HL-60/S4 (cell line): ENCODE measurements around the gene STIM1.

ENCODE experiments used
- in situ Hi-C: fragments of 300-500 bp; cut with MboI; formaldehyde crosslinking; loops from 2 replicates; pipeline ENCODE4 v1.14.3; 2022; ENCODE audit warnings: low sequenced_read_pairs

Gene STIM1

DNA sequence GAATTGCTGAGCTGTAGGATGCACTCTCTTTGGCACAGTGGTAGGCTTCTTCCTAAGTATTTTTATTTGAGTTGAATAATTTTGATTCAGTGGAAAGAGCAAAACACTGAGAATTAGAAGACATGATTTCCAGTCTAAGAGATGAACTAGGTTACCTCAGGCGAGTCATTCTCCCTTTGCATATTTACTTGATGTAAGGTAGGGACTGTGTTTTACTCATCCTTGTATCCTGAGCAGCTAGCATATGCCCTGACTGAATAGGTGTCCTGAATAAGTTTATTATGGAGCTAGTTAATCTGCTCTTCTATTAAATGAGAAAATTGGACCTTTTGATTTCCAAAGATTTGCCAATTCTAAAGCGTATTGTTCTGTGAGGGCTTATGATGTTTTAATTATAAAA, 50.7 kb downstream of the STIM1 start:
- in situ Hi-C loops = no loop called here

DNA sequence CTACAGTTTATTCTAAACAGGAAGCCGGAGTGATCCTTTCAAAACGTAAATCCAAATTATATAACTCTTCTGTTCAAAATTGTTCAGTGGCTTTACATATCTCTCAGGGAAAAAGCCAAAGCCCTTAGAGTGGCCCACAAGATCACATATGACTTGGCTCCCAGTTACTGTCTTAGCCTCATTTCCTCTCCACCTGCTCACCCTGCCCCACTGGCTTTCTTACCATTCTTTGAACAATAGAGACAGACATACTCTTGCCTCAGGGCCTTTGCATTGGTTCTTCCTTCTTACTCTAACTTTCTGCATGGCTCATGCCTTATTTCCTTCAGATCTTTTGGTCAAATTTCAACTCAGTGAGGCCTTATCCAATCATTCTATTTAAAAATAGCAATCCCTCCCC, 52.1 kb downstream of the STIM1 start:
- in situ Hi-C loops = no loop called here

DNA sequence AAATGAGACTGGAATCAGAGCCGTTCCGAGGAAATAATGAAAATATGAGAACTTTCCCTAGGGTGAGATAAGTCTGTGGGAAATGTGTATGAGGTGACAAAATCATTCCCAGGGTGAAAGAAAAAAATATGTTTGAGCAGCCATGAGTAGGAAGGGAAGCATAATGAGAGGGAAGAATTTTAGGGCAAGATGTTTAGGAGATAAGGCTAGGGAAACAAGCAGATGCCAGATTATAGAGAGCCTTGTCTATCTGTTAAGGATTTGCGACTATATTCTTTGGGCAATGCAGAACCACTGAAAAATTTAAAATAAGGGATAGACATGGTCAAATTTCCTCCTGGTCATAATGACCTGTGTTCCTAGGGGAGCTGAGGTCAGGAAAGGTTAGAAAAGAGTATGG, 54.4 kb downstream of the STIM1 start:
- in situ Hi-C loops = no loop called here

DNA sequence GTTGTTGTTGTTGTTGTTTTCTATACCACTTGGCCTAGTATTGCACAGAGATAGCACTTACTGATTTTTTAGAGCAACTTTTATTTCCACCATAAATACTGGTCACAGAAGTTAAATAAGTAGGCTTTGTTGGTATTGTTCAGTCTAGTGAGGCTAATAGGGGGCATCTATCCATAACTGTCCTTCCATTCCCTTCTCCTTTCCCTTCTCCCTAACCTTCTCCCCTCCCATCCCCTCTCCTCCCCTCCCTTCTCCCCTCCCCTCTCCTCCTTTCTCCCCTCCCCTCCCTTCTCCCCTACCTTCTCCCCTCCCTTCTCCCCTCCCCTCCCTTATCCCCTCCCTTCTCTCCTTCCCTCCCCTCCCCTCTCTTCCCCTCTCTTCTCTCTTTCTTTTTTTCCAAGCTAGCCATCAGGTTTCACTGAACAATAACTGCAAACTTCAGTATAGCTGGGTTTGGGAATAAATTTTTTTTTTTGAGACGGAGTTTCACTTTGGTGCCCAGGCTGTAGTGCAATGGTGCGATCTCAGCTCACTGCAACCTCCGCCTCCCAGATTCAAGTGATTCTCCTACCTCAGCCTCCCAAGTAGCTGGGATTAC, 56.5 kb downstream of the STIM1 start:
- in situ Hi-C loops = no loop called here

DNA sequence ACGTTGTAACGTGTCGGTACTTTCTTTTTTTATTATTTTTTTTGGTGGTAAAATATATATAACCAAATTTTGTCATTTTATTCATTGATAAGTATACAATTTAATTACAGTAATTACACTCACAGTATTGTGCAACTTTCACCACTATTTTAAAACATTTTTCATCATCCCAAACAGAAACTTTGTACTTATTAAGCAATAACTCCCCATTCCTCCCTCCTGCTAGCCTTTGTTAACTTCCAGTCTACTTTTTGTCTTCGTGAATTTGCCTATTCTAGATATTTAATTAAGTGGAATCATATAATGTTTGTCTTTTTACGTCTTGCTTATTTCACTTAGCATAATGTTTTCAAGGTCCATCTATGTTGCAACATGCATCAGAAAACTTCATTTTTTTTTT, 58.5 kb downstream of the STIM1 start:
- in situ Hi-C loops = no loop called here

DNA sequence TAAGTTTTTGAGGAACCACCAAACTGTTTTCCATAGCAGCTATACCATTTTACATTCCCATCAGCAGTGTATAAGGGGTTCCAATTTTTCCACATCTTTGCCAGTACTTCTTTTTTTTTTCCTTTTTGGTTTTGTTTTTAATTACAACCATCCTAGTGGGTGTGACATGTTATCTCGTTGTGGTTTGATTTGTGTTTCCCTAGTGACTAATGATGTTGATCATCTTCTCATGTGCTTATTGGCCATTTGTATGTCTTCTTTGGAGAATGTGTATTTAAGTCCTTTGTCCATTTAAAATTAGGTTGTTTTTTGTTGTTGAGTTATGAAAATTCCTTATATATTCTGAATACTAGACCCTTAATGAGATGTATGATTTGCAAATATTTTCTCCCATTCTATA, 59.3 kb downstream of the STIM1 start:
- in situ Hi-C loops = no loop called here

DNA sequence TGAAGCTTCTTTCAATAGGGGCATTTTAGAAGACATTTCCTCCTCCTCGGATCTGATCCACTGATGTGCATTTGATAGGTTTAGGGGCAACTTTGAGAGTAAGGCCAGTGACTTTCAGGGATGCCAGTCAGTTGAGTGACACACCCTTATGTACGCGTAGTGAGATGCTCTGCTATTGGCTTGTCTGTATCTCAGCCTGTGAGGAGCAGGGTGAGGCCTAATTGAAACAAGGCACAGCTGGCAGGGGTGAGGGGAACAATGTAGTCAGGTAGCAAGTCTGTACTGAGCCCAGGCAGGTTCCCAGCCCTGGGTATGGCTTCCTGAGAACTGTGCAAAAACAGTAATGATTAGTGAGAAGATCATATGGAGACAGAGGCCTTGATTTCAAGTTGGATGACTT, 61.5 kb downstream of the STIM1 start:
- in situ Hi-C loops = no loop called here

DNA sequence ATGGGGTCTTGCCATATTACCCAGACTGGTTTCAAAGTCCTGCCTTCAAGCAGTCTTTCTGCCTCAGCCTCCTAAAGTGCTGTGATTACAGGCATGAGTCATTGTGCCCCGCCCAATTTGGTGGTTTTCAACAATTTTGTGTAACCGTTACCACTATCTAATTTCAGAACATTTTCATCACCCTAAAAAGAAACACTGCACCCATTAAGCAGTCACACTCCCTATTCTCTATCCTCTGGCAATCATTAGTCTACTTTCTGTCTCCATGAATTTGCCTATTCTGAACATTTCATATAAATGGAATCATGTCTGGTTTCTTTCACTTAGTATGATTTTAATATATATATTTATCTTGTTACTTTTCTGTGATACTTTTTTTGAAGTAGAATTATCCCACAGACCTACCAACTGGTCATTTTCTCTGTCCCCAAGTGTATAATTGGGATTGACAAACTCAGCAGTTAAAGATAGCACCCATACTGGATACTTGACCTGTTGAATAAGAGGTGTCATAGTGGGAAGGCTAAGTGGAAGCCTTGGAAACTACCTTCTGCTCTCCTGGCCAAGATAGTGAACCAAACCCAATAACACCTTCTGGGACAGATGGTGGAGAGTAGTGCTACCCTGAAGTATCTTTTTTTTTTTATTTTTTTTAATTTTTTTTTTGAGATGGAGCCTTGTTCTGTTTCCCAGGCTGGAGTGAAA, 64.8 kb downstream of the STIM1 start:
- in situ Hi-C loops = no loop called here

DNA sequence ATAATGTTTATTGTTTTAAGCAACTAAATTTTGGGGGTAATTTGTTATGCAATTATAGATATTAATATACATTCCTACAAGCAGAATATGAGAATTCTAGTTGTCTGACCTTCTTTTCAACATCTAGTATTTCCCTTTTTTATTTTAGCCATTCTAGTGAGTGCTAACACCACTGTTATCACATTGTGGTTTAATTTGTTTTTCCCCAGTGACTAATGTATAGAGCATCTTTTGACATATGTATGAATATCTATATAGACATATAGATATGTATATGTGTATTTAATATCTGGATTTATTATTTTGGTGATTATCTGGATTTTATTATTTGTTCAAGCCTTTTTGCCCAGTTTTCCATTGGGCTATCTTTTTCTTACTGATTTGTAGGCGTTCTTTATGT, 66.6 kb downstream of the STIM1 start:
- in situ Hi-C loops = no loop called here

DNA sequence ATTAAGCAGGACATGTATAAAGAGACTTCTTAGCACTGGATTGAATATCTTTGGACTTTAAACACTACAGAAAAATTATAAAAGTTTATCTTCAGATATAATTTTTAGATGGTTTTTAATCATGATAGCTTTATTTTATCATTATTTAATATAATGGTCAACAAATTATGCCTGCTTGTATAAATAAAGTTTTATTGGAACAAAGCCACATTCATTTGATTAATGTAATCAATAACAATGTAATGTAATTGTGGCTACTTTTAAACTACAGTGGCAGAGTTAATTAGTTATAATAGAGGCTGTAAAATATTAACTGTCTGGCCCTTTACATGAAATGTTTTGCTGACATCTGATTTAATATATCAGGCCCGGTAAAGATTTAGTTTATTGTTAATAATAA, 70.0 kb downstream of the STIM1 start:
- in situ Hi-C loops = no loop called here

DNA sequence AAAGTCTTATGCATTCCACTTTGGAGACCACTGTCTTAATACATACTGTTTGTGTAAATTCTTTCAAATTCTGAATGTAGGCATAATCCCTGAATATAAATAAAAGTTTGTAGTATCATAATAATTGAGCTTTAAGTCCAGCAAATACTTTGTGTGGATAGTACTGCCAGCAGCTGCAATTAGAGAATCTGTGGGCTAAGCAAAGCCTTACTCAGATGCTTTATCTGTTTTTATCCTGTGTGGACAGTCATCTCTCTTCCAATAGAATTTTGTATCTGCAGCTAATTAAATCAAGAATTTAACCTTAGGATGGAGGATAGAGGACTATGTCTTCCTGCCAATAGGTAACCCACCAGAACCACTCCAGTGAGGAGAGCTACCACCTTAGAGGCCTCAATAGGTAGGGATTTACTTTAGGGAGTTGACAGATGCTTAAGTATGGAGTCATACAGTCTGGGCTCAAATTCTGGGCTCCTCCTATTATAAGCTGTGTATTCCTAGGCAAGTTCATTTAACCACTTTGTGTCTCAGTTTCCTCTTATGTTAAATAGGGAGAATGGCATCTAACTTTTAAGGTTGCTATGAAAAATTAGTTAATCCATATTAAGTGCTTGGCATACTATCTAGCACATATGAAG, 71.1 kb downstream of the STIM1 start:
- in situ Hi-C loops = no loop called here

DNA sequence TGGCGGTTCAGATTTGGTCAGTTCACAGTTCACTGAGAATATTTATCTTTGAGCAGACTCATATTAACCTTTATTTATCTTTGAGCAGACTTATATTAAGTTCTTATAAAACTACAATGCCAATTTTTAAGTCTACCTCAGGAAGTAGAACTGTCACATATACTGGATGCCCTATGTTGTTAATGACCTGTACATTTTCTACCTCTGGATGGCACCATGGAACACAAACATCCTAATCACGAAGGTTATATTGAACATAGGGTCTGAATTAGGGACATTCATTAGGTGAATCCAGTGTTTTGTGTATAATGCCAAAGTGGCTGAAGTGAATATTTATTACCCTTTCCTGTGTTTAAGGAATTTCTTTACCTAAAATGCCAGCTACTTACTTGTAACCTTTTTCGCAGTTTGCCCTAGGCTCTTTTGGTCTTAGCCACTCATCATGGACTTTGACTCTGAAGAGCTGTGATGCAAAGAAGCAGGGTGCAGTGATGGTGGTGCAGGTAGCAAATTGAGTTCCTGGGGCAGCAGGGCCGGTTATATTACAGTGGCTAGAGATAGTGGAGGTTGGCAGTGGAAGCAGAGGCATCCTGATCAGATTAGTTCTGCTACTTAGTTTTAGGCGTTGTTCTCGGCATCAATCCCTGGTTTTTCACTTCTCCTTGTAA, 71.8 kb downstream of the STIM1 start:
- in situ Hi-C loops = no loop called here

DNA sequence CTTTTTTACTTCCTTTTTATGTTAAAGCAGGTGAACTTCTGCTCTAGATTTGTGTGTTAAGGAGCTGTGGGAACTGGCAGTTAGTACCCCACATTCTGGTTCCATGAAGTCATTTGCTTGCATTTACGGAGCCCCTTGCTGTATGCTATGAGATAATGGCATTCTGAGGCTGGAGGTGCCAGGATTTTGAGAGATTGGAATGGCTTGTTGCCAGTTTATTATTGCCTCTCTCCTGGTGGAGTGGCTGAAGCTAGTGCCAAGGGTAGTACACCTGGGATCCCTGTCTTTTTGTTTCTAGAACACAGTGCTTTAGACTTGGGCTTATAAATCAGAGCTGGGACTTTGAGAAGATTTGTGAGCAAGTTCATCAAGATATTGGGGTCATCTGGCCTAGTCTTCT, 73.8 kb downstream of the STIM1 start:
- in situ Hi-C loops = no loop called here

DNA sequence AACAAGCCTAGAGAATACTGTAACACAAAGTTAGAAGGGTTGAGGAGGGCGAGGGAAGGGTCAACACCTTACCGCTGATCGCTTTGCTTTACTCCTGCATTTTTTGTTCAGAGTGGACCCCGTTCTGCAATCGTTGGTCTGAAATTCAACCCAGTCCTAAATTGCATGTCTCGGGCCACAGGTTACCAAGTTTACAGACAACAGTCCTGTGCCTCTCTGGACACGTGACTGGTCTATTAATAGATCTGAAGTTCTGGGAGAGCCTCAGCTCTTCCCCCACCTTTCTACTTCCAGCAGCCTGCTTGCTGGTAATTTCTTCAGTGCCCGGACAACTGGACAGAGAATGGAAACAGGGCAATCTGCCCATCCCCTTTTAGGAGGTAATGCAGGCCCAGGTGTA, 74.2 kb downstream of the STIM1 start:
- in situ Hi-C loops = no loop called here

DNA sequence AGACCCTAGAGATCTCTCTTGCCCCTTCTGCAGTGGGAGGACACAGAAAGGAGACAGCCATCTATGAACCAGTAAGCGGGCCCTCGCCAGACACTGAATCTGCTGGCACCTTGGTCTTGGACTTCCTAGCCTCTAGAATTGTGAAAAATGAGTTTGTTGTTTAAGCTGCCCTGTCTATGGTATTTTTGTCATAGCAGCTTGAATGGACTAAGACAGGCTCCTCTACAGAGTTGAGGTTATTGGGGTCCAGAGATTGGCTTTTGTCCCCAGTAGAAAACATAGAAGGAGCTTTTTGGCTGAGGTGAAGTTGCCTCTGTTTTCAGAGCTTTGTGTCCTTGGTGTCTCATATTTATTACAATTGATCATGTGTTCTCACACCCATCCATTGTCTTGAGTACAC, 77.2 kb downstream of the STIM1 start:
- in situ Hi-C loops = no loop called here

DNA sequence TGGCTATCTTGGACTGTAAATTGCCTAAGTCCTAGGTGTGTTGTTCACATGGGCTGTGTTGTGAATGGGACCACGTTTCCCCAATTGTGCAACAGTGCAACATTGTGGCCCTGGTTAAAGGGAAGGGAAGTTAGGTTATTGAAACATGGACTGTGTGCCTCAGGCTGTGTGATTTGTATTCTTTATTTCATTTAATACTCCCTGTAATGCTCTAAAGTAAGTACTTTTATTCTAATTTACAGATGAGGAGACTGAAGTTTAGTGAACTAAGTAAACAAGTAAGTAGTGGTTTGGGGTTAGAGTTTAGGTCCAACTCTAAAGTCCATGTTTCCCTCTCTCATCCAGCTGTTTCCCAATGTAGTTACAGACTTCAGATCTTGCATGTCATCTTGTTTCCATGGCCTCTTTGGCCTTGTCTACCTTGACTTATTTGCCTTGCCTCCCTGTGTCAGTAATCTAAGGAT, 77.7 kb downstream of the STIM1 start:
- in situ Hi-C loops = no loop called here

DNA sequence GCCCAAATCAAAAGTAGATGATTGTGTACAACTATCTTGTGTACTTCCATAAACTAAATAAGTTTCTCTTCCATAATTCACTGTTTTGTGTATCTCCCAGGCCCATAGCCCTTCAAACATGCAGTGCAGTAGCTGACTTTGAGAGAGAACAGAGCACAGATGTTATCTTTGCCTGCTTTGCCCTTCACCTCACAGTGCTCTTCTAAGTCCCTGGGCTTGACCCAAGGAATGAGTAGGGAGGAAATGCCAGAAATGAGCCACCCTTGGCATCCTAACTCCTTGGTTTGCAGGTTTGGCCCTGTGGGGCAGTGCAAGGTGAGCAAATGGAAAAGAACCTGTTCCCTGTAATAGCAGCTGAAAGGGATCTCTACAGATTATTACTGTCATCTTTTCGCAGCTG, 79.2 kb downstream of the STIM1 start:
- in situ Hi-C loops = no loop called here

DNA sequence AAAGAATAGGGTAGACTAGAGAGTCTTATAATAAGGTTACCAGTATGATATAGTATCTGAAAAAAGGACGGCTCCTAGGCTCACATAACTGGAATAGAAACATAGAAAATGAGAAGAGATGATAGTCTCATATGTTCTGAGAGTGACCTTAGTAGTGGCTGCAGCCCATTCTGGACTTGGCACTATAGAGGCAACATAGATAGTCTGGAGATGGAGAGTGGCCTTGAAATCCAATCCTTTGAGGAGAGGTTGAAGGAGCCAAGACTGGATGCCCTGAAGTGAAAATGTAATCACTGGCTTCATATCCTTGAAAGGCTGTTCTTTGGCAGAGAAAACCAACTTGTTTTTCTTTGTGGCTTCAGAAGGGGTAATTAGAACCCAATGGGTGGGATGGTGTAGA, 81.1 kb downstream of the STIM1 start:
- in situ Hi-C loops = no loop called here

DNA sequence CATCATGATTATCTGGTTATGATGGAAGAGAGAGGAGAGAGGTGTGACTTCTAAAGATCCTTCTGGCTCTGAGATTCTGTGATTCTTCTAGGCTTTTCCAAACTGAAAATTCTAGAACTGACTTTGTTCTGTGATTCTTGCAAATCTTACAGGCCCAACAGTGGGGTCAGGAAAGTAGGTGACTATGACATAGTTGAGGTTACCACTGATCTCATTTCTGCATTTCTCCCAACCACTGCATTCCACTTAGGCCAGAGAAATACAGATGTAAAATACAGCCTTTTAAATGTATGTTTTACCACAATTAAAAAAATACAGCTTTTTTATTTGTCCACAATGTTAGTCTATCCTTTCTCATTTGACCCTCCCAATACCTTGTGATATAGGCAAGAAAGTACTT, 83.7 kb downstream of the STIM1 start:
- in situ Hi-C loops = no loop called here

DNA sequence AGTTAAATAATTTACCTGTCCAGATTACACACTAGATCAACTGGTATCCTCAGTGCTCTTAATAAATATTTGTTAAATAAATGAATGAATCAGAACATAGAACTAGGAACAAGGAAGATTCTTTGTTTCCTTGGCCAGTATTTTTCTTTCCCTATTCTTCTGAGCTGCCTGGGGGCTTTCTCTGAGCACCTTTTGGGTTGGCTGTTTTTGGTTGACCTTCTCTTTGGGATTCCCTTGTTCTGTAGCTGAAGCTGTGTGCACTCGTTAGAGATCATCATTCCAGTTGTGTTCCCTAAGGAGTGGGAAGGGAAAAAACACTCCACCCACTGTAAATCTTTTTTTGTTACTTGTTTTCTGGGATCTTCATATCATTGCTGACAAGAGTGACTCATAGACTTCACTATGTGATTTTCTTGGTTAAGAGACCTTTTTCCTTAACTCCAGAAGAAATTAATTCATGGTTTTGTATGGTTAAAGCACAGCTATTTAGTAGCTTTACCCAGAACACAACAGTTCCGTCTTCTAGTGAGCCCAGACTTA, 84.3 kb downstream of the STIM1 start:
- in situ Hi-C loops = no loop called here

DNA sequence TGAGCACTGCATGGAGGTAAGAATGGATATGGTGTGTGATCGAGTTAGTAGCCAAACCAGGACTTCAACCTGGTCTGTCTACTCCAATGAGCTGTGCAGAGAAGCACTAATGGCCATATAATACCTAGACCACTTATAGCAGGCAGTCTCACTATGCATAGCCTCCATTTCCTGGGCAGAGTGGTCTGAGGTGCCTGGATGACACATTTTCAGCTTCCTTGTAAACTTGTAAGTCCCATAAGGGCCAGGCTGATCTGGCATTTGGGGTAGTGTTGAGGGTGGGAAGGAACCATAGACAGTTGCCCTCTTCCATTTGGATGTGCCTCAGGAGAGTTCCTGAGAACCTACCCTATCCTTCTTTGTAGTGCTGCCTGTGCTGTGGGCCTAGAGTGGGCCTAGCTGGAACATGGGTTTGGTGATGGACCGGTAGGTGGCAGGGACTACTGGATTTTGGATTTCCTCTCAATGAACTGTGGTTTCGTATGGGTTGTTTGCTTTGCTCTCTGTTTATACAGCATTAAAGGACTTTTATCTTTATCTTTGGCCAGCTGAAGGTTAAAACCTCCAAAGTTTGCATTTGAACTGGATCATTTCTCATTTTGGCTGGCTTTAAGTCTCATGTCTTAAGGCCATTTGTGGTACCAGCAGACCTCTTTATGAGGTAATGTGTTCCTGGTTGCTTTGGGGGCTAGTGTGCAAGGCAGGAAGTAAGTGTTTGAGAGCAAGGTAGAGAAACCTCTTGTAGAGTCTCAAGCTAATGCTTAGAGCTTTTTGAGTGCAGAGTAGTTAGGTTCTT, 86.9 kb downstream of the STIM1 start:
- in situ Hi-C loops = no loop called here
